GM12892 (cell line): ENCODE measurements around the gene OTOGL.

Experiments
- DNase-seq: peaks from one replicate; pipeline ENCODE4 v3.0.0; 2011; ENCODE audit not compliant: insufficient read length
- FAIRE-seq: peaks from 2 replicates; lab custom pipeline; 2011; peaks lifted over from hg19 to GRCh38; lab: Jason Lieb, UNC
- POLR2A ChIP-seq: IDR thresholded peaks from 2 replicates; pipeline ENCODE4 v1.6.1; 2011; ENCODE audit warnings: low read depth, low read length, control low read depth
- POLR2AphosphoS5 ChIP-seq: IDR thresholded peaks from 2 replicates; pipeline ENCODE4 v1.6.1; 2011; ENCODE audit warnings: low read depth, low read length, control low read depth
- TAF1 ChIP-seq: IDR thresholded peaks from 2 replicates; pipeline ENCODE4 v1.6.1; 2011; ENCODE audit warnings: low read depth, mild to moderate bottlenecking, control low read depth, low read length, borderline replicate concordance

OTOGL gene

DNA sequence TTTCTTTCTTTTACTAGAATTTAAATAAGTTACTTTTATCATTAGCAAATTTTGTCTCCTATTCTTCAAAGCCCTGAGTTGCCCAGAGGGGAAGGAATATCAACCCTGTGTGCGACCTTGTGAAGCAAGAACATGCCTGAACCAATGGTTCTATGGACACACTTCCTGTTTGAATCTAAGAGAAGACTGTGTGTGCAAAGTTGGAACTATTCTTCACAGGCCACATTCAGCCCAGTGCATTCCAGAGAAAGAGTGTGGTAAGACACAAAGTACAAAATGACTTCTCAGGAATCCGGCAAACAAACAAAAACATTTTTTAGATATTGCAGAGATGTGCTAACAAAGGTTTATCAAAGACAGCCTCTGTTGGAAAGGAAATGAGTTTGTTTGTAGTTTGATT, 253.9 kb downstream of the OTOGL start:
- DNase-seq, result no peak
- FAIRE-seq, result no peak
- no peak for TF ChIP-seq POLR2A
- TF ChIP-seq TAF1, result no peak
- no peak for TF ChIP-seq POLR2AphosphoS5

- TF ChIP-seq POLR2A (no peak), POLR2AphosphoS5 (no peak), TAF1 (no peak)
- no peak for FAIRE-seq
Measured at GRCh38 chr12:80356097-80356496, 256.8 kb downstream of the OTOGL start.

DNA sequence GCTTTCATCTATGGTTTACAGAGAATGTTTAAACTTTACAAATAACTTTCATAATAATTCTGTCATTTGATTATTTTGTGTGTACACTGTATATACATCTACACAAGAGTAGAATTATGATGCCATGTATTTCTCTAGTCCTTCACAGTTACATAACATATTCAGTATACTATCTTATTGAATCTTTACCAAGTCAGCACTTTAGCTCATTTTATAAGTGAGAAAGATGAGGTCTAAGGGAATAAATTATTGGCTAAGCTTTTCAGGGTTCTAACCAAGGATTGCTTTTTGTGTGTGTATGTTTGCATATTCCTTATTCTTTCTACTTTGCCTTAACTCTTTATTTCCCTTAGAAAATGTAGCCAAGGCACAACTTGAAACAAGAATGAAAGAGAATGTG, 260.4 kb downstream of the OTOGL start:
- no peak for DNase-seq
- TF ChIP-seq POLR2AphosphoS5, result no peak
- TF ChIP-seq TAF1, result no peak
- no peak for TF ChIP-seq POLR2A
- FAIRE-seq, result no peak

More at GRCh38 chr12:80356097-80356496, 256.8 kb downstream of the OTOGL start:
- no peak for DNase-seq

- FAIRE-seq, result peak; percentile 21
Measured at GRCh38 chr12:80364056-80364455, 264.7 kb downstream of the OTOGL start.

GRCh38 chr12:80373666-80374065, 274.3 kb downstream of the OTOGL start:
- FAIRE-seq, result no peak
- no peak for DNase-seq

More at GRCh38 chr12:80364056-80364455, 264.7 kb downstream of the OTOGL start:
- DNase-seq, result no peak
- TF ChIP-seq TAF1, result no peak
- TF ChIP-seq POLR2AphosphoS5, result no peak

DNA sequence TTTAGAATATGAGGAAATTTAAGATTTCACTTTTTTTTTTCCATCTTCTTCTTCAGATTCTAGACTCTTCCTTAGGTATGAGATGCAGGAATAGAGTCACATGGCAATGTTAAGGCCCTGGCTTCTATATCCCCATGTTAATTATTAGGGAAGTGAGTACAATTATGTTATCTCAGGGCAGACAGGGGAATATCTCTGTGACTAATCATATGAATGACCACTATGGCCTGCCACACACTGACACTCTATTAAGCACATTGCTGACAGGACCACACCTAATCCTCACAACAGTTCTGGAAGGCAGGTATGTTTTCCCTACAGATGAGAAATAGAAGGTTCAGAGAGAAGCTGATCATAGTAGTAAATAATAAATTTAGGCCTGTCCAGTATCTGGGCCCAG, 275.3 kb downstream of the OTOGL start:
- DNase-seq (no peak), FAIRE-seq (no peak)
- TF ChIP-seq POLR2A, result no peak
- no peak for TF ChIP-seq TAF1
- TF ChIP-seq POLR2AphosphoS5, result no peak

More at GRCh38 chr12:80373666-80374065, 274.3 kb downstream of the OTOGL start:
- TF ChIP-seq POLR2AphosphoS5, result no peak
- no peak for TF ChIP-seq TAF1
- TF ChIP-seq POLR2A, result no peak

- no peak for TF ChIP-seq TAF1
- no peak for TF ChIP-seq POLR2AphosphoS5
- TF ChIP-seq POLR2A, result no peak
- FAIRE-seq (no peak), DNase-seq (no peak)
Measured at GRCh38 chr12:80377140-80377794, 277.9 kb downstream of the OTOGL start.

DNA sequence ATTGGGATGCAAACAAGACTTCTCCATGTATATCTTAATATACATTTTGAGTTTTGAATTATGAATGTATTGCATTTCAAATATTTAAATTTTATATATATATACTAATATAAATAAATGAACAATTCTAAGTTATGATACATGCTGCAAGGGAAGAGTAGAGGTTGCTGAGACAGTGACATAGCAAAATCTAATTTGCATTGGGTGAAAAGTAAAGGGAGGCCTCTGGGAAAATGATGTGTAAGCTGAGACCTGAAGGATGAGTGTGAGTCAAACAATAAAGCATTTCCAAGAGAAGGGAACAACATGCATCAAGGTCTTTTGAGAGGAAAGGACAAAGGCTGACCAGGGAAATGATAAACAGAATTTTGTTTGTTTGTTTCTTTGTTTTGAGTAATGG, 281.8 kb downstream of the OTOGL start:
- no peak for DNase-seq
- TF ChIP-seq TAF1 (no peak), POLR2AphosphoS5 (no peak), POLR2A (no peak)
- FAIRE-seq, result no peak

- TF ChIP-seq POLR2AphosphoS5 (no peak), TAF1 (no peak), POLR2A (no peak)
- FAIRE-seq, result no peak
- no peak for DNase-seq
Measured at GRCh38 chr12:80382254-80382653, 282.9 kb downstream of the OTOGL start.

DNA sequence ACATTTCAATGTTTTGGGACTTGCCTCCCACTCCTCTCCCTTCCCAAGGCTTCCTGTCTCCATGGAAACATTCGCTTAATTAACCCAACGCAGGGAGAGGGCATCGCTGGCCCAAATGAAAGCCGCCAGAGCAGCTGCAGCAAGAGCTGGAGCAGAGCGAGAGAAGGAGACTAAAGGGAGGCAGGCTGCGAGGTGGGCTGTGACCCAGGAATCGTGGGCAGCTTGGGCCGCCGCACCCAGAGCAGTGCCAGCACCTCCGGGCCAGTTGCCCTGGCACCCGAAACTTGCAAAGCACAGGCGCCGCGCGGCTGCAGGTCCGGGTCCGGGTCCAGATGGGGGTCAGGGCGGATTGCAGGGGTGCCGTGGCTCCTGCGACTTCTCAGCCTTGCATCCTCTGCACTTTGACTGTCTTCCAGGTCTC, 301.2 kb downstream of the OTOGL start:
- DNase-seq (no peak), FAIRE-seq (no peak)
- TF ChIP-seq POLR2AphosphoS5, result no peak
- no peak for TF ChIP-seq TAF1
- TF ChIP-seq POLR2A, result no peak

- FAIRE-seq, result no peak
- TF ChIP-seq POLR2AphosphoS5 (no peak), POLR2A (no peak), TAF1 (no peak)
- DNase-seq, result no peak
Measured at GRCh38 chr12:80401191-80401590, 301.9 kb downstream of the OTOGL start.

GRCh38 chr12:80404629-80405028, 305.3 kb downstream of the OTOGL start:
- TF ChIP-seq POLR2AphosphoS5 (no peak), POLR2A (no peak), TAF1 (no peak)
- DNase-seq, result no peak
- FAIRE-seq, result no peak

- DNase-seq (no peak), FAIRE-seq (no peak)
- TF ChIP-seq POLR2AphosphoS5, result no peak
- TF ChIP-seq POLR2A, result no peak
- no peak for TF ChIP-seq TAF1
Measured at GRCh38 chr12:80406253-80406652, 306.9 kb downstream of the OTOGL start.

GRCh38 chr12:80411787-80412186, 312.4 kb downstream of the OTOGL start:
- TF ChIP-seq POLR2AphosphoS5 (no peak), TAF1 (no peak), POLR2A (no peak)
- DNase-seq, result no peak
- FAIRE-seq, result peak; percentile 65
